B cell (primary cell): ENCODE results near the gene NRL. TPM values are rescaled to one million over a fixed set of nuclear protein-coding genes. Genes with fewer than 3 reads are reported as not detected.

Experiments
- ATAC-seq: fragments of 200-7000 bp; cut with Tn5 transposase; one replicate; pipeline ENCODE4 v1.10.0; 2021; ENCODE audit warnings: low read depth, mild to moderate bottlenecking, moderate number of reproducible peaks, moderate library complexity
- CTCF ChIA-PET: fragments of 350-600 bp; sonication (Branson Sonifier 250); formaldehyde crosslinking; loops from one replicate; lab custom pipeline; 2021; ENCODE audit warnings: antibody characterized with exemption, inconsistent platforms; lab: Charles Lee
- POLR2A ChIA-PET: fragments of 350-600 bp; sonication (Branson Sonifier 250); formaldehyde crosslinking; loops from one replicate; lab custom pipeline; 2021; ENCODE audit warnings: antibody characterized with exemption; lab: Charles Lee
- DNase-seq: peaks from one replicate; pipeline ENCODE4 v3.0.0; 2013
- H2AFZ ChIP-seq: 2 replicates; pipeline ENCODE4 v1.6.1; 2012; ENCODE audit warnings: mild to moderate bottlenecking, low read depth, low read length; ENCODE audit not compliant: insufficient read depth, poor library complexity, severe bottlenecking
- H3K27ac ChIP-seq, 2 donors: 1 replicate in 1 of 2; 2 replicates in 1 of 2; pipeline ENCODE4 v1.5.1; 2012 to 2013; ENCODE audit warnings: low read length in 2 of 2, mild to moderate bottlenecking in 2 of 2, moderate library complexity in 1 of 2
- H3K27me3 ChIP-seq, 4 experiments: fragments of 200-600 bp in 1 of 4; sonication (generic) in 1 of 4; replicated peaks in 1 of 4; 1 replicate in 2 of 4; 2 replicates in 2 of 4; pipeline versions ENCODE4 v1.6.1 to v1.7.0; 2013 to 2016; ENCODE audit warnings: low read length in 3 of 4, mild to moderate bottlenecking in 2 of 4, mixed read lengths in 1 of 4, moderate library complexity in 1 of 4; ENCODE audit not compliant: insufficient read depth in 4 of 4, control insufficient read depth in 3 of 4; ENCODE audit errors: control extremely low read depth in 1 of 4
- H3K36me3 ChIP-seq, 2 experiments: replicated peaks in 1 of 2; 1 replicate in 1 of 2; 2 replicates in 1 of 2; pipeline versions ENCODE4 v1.6.1 to v1.7.1; 2013; ENCODE audit warnings: low read length in 1 of 2; ENCODE audit not compliant: insufficient read depth in 2 of 2, control insufficient read depth in 1 of 2; ENCODE audit errors: control extremely low read depth in 1 of 2, extremely low read depth in 1 of 2
- H3K4me1 ChIP-seq, 2 donors: fragments of 200-600 bp in 1 of 2; sonication (generic) in 1 of 2; 1 replicate in 1 of 2; 2 replicates in 1 of 2; pipeline versions ENCODE4 v1.5.1 to v1.6.1; 2013 to 2017; ENCODE audit warnings: low read length in 2 of 2; ENCODE audit not compliant: control insufficient read depth in 2 of 2, insufficient read depth in 2 of 2
- H3K4me2 ChIP-seq: replicated peaks from 2 replicates; pipeline ENCODE3; 2012; ENCODE audit warnings: mild to moderate bottlenecking, low read depth, low read length; ENCODE audit not compliant: poor library complexity, severe bottlenecking
- H3K4me3 ChIP-seq, 5 experiments: fragments of 200-600 bp in 1 of 5; sonication (generic) in 1 of 5; 1 replicate in 3 of 5; 2 replicates in 2 of 5; pipeline versions ENCODE4 v1.5.1 to v1.7.0; 2011 to 2016; ENCODE audit warnings: low read length in 4 of 5, mild to moderate bottlenecking in 4 of 5, low read depth in 2 of 5, control low read depth in 1 of 5, moderate library complexity in 1 of 5; ENCODE audit not compliant: insufficient read depth in 1 of 5; ENCODE audit errors: control extremely low read depth in 1 of 5, extremely low read depth in 1 of 5
- H3K79me2 ChIP-seq: fragments of 200-600 bp; sonication (generic); one replicate; pipeline ENCODE4 v1.6.0; 2016; ENCODE audit warnings: low read length; ENCODE audit not compliant: control insufficient read depth, insufficient read depth
- H3K9ac ChIP-seq: fragments of 200-600 bp; sonication (generic); 2 replicates; pipeline ENCODE4 v1.6.1; 2017; ENCODE audit warnings: mild to moderate bottlenecking, low read length, moderate library complexity
- H3K9me3 ChIP-seq, 3 donors: one replicate each; pipeline versions ENCODE4 v1.6.1 to v1.7.1; 2013; ENCODE audit warnings: low read length in 2 of 3; ENCODE audit not compliant: control insufficient read depth in 2 of 3, insufficient read depth in 1 of 3; ENCODE audit errors: control extremely low read depth in 1 of 3
- H4K20me1 ChIP-seq: 2 replicates; pipeline ENCODE4 v1.6.0; 2012; ENCODE audit warnings: mild to moderate bottlenecking, low read length; ENCODE audit not compliant: insufficient read depth, control insufficient read depth, poor library complexity, severe bottlenecking
- H3K27ac Mint-ChIP-seq: one replicate; pipeline ENCODE4 v1.8.0; 2021; ENCODE audit warnings: mixed read lengths
- H3K27me3 Mint-ChIP-seq: one replicate; pipeline ENCODE4 v1.8.0; 2021; ENCODE audit warnings: mixed read lengths
- H3K4me1 Mint-ChIP-seq: one replicate; pipeline ENCODE4 v1.8.0; 2021; ENCODE audit warnings: mixed read lengths
- H3K4me3 Mint-ChIP-seq: one replicate; pipeline ENCODE4 v1.8.0; 2021; ENCODE audit warnings: mixed read lengths
- H3K9me3 Mint-ChIP-seq: one replicate; pipeline ENCODE4 v1.8.0; 2022; ENCODE audit warnings: mixed read lengths; ENCODE audit not compliant: insufficient read depth
- CTCF ChIP-seq: fragments of 200-600 bp; IDR thresholded peaks from one replicate; pipeline ENCODE4 v1.8.0; 2022; ENCODE audit warnings: antibody characterized with exemption, mild to moderate bottlenecking
- EZH2 ChIP-seq: IDR thresholded peaks from 2 replicates; pipeline ENCODE4 v1.6.1; 2012; ENCODE audit warnings: borderline replicate concordance, low read depth, mild to moderate bottlenecking, moderate library complexity, low read length; ENCODE audit not compliant: insufficient read depth, poor library complexity, severe bottlenecking
- WGBS: methylation state at CpG from one replicate; pipeline ENCODE4 v1.1.5; 2013; ENCODE audit warnings: missing lambda C conversion rate; ENCODE audit not compliant: insufficient coverage; 5-methylcytosine and 5-hydroxymethylcytosine counted together
- intact Hi-C: fragments of 100-400 bp; cut with micrococcal nuclease; formaldehyde crosslinking; loops from one replicate; pipeline ENCODE4 v1.10.0; 2022
- polyA plus RNA-seq: library from polyadenylated mRNA; depleted of rRNA; stranded (reverse); fragments of >200 nt; gene quantifications from 2 replicates; pipeline ENCODE4 v1.2.3, GENCODE V29; 2012
- total RNA-seq, 2 donors: library from RNA; stranded (reverse); fragments of 120-200 nt in 1 of 2; gene quantifications; 1 replicate in 1 of 2; 2 replicates in 1 of 2; pipeline versions ENCODE4 v1.2.3 to v1.2.4, GENCODE V29; 2013 to 2022

Gene NRL
- total and polyA plus RNA-seq, 2 donors (not counting 1 experiment from before 2014, with no cell fraction given): 7.0 to 8.8 TPM

- H3K27ac Mint-ChIP-seq: no peak overlapping the region
Observed at GRCh38 chr14:24131549-24131966, 16.8 kb upstream of the NRL start.

More at GRCh38 chr14:24131549-24131966, 16.8 kb upstream of the NRL start:
- Histone ChIP-seq H3K9me3 (no peaks in the 10 kb centered on the region), H4K20me1 (peaks cover 1% of the 10 kb centered on the region), H2AFZ (no peak overlapping the region), H3K27me3 (no peaks in the 10 kb centered on the region), H3K36me3 (no peaks in the 10 kb centered on the region), H3K4me1 (peaks cover 27 to 28% of the 10 kb centered on the region in 2 donors), H3K27ac (no peak overlapping the region), H3K79me2 (peaks cover 15% of the 10 kb centered on the region), H3K9ac (no peak overlapping the region), H3K4me3 (no peak overlapping the region), H3K4me2 (no peak overlapping the region)
- Mint-ChIP-seq H3K4me1 (peaks cover 30% of the 10 kb centered on the region), H3K4me3 (no peak overlapping the region), H3K9me3 (no peaks in the 10 kb centered on the region), H3K27me3 (no peaks in the 10 kb centered on the region)
- CTCF ChIA-PET: no interaction called here
- TF ChIP-seq EZH2 (no peak), CTCF (no peak)
- no peak for DNase-seq
- POLR2A ChIA-PET: no interaction called here
- 94% methylated on average over 14 of the region's 15 CpGs for WGBS
- ATAC-seq: no peak
- intact Hi-C loops: no loop called here
